ENCODE measurements around the gene ACCSL.

DNA sequence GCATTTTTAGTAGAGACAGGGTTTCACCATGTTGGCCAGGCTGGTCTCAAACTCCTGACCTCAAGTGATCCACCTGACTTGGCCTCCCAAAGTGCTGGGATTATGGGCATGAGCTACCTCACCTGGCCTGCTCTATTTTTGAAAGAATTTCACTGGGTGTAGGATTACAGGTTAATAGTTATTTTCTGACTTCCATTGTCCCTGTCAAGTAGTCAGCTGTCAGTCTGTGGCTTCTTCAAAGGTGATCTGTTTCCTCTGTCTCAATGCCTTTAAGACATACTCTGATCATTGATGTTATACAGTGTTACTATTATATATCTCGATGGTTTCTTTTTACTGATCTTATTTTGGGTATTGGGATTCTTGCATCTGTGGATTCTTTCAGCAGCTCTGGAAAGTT lies 37.5 kb downstream of the ACCSL start:
- TF ChIP-seq, protein P1, sequence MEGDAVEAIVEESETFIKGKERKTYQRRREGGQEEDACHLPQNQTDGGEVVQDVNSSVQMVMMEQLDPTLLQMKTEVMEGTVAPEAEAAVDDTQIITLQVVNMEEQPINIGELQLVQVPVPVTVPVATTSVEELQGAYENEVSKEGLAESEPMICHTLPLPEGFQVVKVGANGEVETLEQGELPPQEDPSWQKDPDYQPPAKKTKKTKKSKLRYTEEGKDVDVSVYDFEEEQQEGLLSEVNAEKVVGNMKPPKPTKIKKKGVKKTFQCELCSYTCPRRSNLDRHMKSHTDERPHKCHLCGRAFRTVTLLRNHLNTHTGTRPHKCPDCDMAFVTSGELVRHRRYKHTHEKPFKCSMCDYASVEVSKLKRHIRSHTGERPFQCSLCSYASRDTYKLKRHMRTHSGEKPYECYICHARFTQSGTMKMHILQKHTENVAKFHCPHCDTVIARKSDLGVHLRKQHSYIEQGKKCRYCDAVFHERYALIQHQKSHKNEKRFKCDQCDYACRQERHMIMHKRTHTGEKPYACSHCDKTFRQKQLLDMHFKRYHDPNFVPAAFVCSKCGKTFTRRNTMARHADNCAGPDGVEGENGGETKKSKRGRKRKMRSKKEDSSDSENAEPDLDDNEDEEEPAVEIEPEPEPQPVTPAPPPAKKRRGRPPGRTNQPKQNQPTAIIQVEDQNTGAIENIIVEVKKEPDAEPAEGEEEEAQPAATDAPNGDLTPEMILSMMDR (IDR thresholded peaks at IDR 0.05) = no peak
- no peak for TF ChIP-seq POLR2A (IDR thresholded peaks at IDR 0.05)
